GM21529 (cell line): ENCODE measurements around the gene NRXN3.

ENCODE experiments used
- ATAC-seq: cut with Tn5 transposase; IDR thresholded peaks from one replicate; pipeline ENCODE4 v1.9.1; 2021; ENCODE audit not compliant: unreplicated experiment

Gene NRXN3

GRCh38 chr14:79826362-79826761 lies 1656.2 kb downstream of the NRXN3 start:
- no peak for ATAC-seq

GRCh38 chr14:79829405-79830166 lies 1659.4 kb downstream of the NRXN3 start:
- ATAC-seq, result no peak

GRCh38 chr14:79831195-79831892 lies 1661.2 kb downstream of the NRXN3 start:
- no peak for ATAC-seq

- no peak for ATAC-seq
These were observed 1663.6 kb downstream of the NRXN3 start for GRCh38 chr14:79833781-79834180.

GRCh38 chr14:79834868-79835267 lies 1664.7 kb downstream of the NRXN3 start:
- ATAC-seq, result no peak

- no peak for ATAC-seq
These were observed 1666.4 kb downstream of the NRXN3 start for GRCh38 chr14:79836577-79836976.

- ATAC-seq, result no peak
These were observed 1667.5 kb downstream of the NRXN3 start for GRCh38 chr14:79837699-79838098.

GRCh38 chr14:79840103-79840502 lies 1669.9 kb downstream of the NRXN3 start:
- no peak for ATAC-seq

- no peak for ATAC-seq
These were observed 1670.7 kb downstream of the NRXN3 start for GRCh38 chr14:79840831-79841230.

- ATAC-seq, result no peak
These were observed 1671.3 kb downstream of the NRXN3 start for GRCh38 chr14:79841433-79841832.

GRCh38 chr14:79842270-79842669 lies 1672.1 kb downstream of the NRXN3 start:
- ATAC-seq, result no peak

- no peak for ATAC-seq
These were observed 1683.0 kb downstream of the NRXN3 start for GRCh38 chr14:79852950-79853744.

GRCh38 chr14:79855789-79856188 lies 1685.6 kb downstream of the NRXN3 start:
- no peak for ATAC-seq

- ATAC-seq, result no peak
These were observed 1686.2 kb downstream of the NRXN3 start for GRCh38 chr14:79856381-79856780.

GRCh38 chr14:79861111-79861510 lies 1690.9 kb downstream of the NRXN3 start:
- ATAC-seq, result no peak

GRCh38 chr14:79862045-79862444 lies 1691.9 kb downstream of the NRXN3 start:
- no peak for ATAC-seq

- ATAC-seq, result no peak
These were observed 1701.0 kb downstream of the NRXN3 start for GRCh38 chr14:79871136-79871535.

- no peak for ATAC-seq
These were observed 1708.1 kb downstream of the NRXN3 start for GRCh38 chr14:79878229-79878628.

GRCh38 chr14:79878785-79879184 lies 1708.6 kb downstream of the NRXN3 start:
- no peak for ATAC-seq

- ATAC-seq, result no peak
These were observed 1711.1 kb downstream of the NRXN3 start for GRCh38 chr14:79881299-79881698.

GRCh38 chr14:79890527-79890926 lies 1720.4 kb downstream of the NRXN3 start:
- ATAC-seq, result no peak

- ATAC-seq, result no peak
These were observed 1725.8 kb downstream of the NRXN3 start for GRCh38 chr14:79896009-79896408.
